WI38 (cell line): Measurements from ENCODE around the gene APOC3.

Experiments used
- H3K4me3 ChIP-seq: 2 replicates; pipeline ENCODE4 v1.5.1; 2011; ENCODE audit warnings: low read depth, mild to moderate bottlenecking, control low read depth, low read length
- CTCF ChIP-seq: IDR thresholded peaks from 2 replicates; pipeline ENCODE4 v1.5.1; 2012; ENCODE audit warnings: low read depth, mild to moderate bottlenecking, control low read depth, low read length

The APOC3 gene

GRCh38 chr11:116843661-116844060, 14.0 kb downstream of the APOC3 start:
- no peak for TF ChIP-seq CTCF
- H3K4me3 ChIP-seq = no peak overlapping the region

- no peak for TF ChIP-seq CTCF
These were observed 15.0 kb downstream of the APOC3 start for GRCh38 chr11:116844722-116845121.

GRCh38 chr11:116847612-116848011, 17.9 kb downstream of the APOC3 start:
- TF ChIP-seq CTCF = no peak
- no peak overlapping the region for H3K4me3 ChIP-seq

More at GRCh38 chr11:116844722-116845121, 15.0 kb downstream of the APOC3 start:
- no peak overlapping the region for H3K4me3 ChIP-seq

GRCh38 chr11:116849060-116849459, 19.4 kb downstream of the APOC3 start:
- no peak overlapping the region for H3K4me3 ChIP-seq
- TF ChIP-seq CTCF = no peak

GRCh38 chr11:116849486-116849885, 19.8 kb downstream of the APOC3 start:
- TF ChIP-seq CTCF = no peak

GRCh38 chr11:116851626-116852025, 21.9 kb downstream of the APOC3 start:
- no peak for TF ChIP-seq CTCF
- H3K4me3 ChIP-seq = no peak overlapping the region

More at GRCh38 chr11:116849486-116849885, 19.8 kb downstream of the APOC3 start:
- H3K4me3 ChIP-seq = no peak overlapping the region

- TF ChIP-seq CTCF = no peak
- no peak overlapping the region for H3K4me3 ChIP-seq
These were observed 22.7 kb downstream of the APOC3 start for GRCh38 chr11:116852261-116853031.
